ENCODE data around the gene EREG. TPM values are rescaled to one million over a fixed set of nuclear protein-coding genes. Genes with fewer than 3 reads are reported as not detected.

The EREG gene
- total RNA-seq, 2 experiments from 2014 or later: 0.58 to 0.59 TPM

DNA sequence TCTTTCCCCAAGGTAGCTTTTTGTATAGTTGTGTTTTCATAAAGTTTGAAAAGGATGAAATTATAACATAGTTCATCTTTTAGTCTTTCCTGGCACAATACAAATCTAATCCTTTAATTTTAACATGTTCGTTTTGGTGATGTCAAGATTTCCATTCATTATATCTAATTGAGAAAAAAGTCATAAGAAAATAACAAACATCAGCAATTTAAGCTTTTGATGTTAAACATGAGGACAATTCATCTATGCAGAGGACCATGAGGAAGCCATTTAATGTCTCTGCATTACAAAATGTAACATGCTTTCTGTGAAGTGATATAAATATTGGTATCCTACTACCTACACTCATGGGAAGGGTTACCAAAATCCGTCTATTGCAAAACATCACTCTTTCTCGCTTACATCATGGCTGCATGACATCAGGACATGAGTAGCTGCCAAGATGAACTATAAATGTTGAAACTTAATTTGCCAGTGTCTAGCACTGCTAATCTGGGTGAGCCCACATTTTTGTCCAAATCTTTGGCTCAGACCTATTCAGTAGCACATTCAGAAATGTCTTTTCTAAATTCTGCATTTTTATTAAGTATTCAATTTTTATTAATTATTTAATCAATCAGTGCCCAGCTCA is 47.2 kb upstream of the EREG start:
- DNase-seq (no peak), ATAC-seq (ENCODE audit: poor library complexity) (no peak)
- H3K36me3 ChIP-seq (ENCODE audit: insufficient read depth, low read length): no peaks in the 10 kb centered on the region
- H3K27me3 Mint-ChIP-seq: peaks cover 14% of the 10 kb centered on the region
- no peak overlapping the region for H3K27ac Mint-ChIP-seq
- peaks cover 0 to 7% of the 10 kb centered on the region in 2 experiments for H3K27me3 ChIP-seq (ENCODE audit: control insufficient read depth in 1 of 2, insufficient read depth in 2 of 2, low read length in 2 of 2)
- H3K4me3 Mint-ChIP-seq: no peak overlapping the region
- ChIA-PET POLR2A (no interaction called here), CTCF (no interaction called here)
- intact Hi-C loops (cut with DNase I, micrococcal nuclease): no loop called here
- H3K9me3 ChIP-seq (ENCODE audit: control insufficient read depth in 1 of 2, insufficient read depth in 1 of 2, low read length in 2 of 2): no peaks in the 10 kb centered on the region
- no peaks in the 10 kb centered on the region for H3K9me3 Mint-ChIP-seq
- no peak overlapping the region for H3K4me3 ChIP-seq (ENCODE audit: low read length)
- no peak overlapping the region for H3K27ac ChIP-seq (ENCODE audit: low read depth in 1 of 2, low read length in 2 of 2)
- no peak for TF ChIP-seq CTCF (IDR thresholded peaks at IDR 0.05)
- H3K36me3 Mint-ChIP-seq (ENCODE audit: low read depth): no peaks in the 10 kb centered on the region
- H3K4me1 ChIP-seq (ENCODE audit: insufficient read depth, low read length): peaks cover 5% of the 10 kb centered on the region
- H3K4me1 Mint-ChIP-seq (ENCODE audit: low read depth): no peaks in the 10 kb centered on the region

- no peaks in the 10 kb centered on the region for H3K36me3 ChIP-seq (ENCODE audit: insufficient read depth, low read length)
- intact Hi-C loops (cut with DNase I, micrococcal nuclease): no loop called here
- peaks cover 0 to 7% of the 10 kb centered on the region in 2 experiments for H3K27me3 ChIP-seq (ENCODE audit: control insufficient read depth in 1 of 2, insufficient read depth in 2 of 2, low read length in 2 of 2)
- H3K27ac ChIP-seq (ENCODE audit: low read depth in 1 of 2, low read length in 2 of 2): no peak overlapping the region
- POLR2A ChIA-PET: no interaction called here
- Mint-ChIP-seq H3K4me1 (ENCODE audit: low read depth) (no peaks in the 10 kb centered on the region), H3K27ac (no peak overlapping the region), H3K9me3 (no peaks in the 10 kb centered on the region), H3K27me3 (peaks cover 19% of the 10 kb centered on the region), H3K4me3 (no peak overlapping the region), H3K36me3 (ENCODE audit: low read depth) (no peaks in the 10 kb centered on the region)
- no peaks in the 10 kb centered on the region for H3K9me3 ChIP-seq (ENCODE audit: control insufficient read depth in 1 of 2, insufficient read depth in 1 of 2, low read length in 2 of 2)
- ATAC-seq (ENCODE audit: poor library complexity): no peak
- H3K4me1 ChIP-seq (ENCODE audit: insufficient read depth, low read length): peaks cover 5% of the 10 kb centered on the region
- no peak for TF ChIP-seq CTCF (IDR thresholded peaks at IDR 0.05)
- DNase-seq: no peak
- CTCF ChIA-PET: no interaction called here
- H3K4me3 ChIP-seq (ENCODE audit: low read length): no peak overlapping the region
Measured at GRCh38 chr4:74318276-74318675, 46.7 kb upstream of the EREG start.

GRCh38 chr4:74319470-74319869 is 45.5 kb upstream of the EREG start:
- Histone ChIP-seq H3K4me3 (ENCODE audit: low read length) (no peak overlapping the region), H3K4me1 (ENCODE audit: insufficient read depth, low read length) (peaks cover 5% of the 10 kb centered on the region), H3K27ac (ENCODE audit: low read depth in 1 of 2, low read length in 2 of 2) (no peak overlapping the region), H3K36me3 (ENCODE audit: insufficient read depth, low read length) (no peaks in the 10 kb centered on the region), H3K27me3 (ENCODE audit: control insufficient read depth in 1 of 2, insufficient read depth in 2 of 2, low read length in 2 of 2) (peaks cover 0 to 11% of the 10 kb centered on the region in 2 experiments), H3K9me3 (ENCODE audit: control insufficient read depth in 1 of 2, insufficient read depth in 1 of 2, low read length in 2 of 2) (no peaks in the 10 kb centered on the region)
- DNase-seq (no peak), ATAC-seq (ENCODE audit: poor library complexity) (no peak)
- no peaks in the 10 kb centered on the region for H3K4me1 Mint-ChIP-seq (ENCODE audit: low read depth)
- peaks cover 30% of the 10 kb centered on the region for H3K27me3 Mint-ChIP-seq
- no peak overlapping the region for H3K4me3 Mint-ChIP-seq
- no peaks in the 10 kb centered on the region for H3K36me3 Mint-ChIP-seq (ENCODE audit: low read depth)
- no peak overlapping the region for H3K27ac Mint-ChIP-seq
- intact Hi-C loops (cut with DNase I, micrococcal nuclease): no loop called here
- ChIA-PET POLR2A (no interaction called here), CTCF (no interaction called here)
- H3K9me3 Mint-ChIP-seq: no peaks in the 10 kb centered on the region
- no peak for TF ChIP-seq CTCF (IDR thresholded peaks at IDR 0.05)

Measured in CD4-positive, alpha-beta T cell (primary cell).